Measurements from ENCODE around the gene ZBTB34.

DNA sequence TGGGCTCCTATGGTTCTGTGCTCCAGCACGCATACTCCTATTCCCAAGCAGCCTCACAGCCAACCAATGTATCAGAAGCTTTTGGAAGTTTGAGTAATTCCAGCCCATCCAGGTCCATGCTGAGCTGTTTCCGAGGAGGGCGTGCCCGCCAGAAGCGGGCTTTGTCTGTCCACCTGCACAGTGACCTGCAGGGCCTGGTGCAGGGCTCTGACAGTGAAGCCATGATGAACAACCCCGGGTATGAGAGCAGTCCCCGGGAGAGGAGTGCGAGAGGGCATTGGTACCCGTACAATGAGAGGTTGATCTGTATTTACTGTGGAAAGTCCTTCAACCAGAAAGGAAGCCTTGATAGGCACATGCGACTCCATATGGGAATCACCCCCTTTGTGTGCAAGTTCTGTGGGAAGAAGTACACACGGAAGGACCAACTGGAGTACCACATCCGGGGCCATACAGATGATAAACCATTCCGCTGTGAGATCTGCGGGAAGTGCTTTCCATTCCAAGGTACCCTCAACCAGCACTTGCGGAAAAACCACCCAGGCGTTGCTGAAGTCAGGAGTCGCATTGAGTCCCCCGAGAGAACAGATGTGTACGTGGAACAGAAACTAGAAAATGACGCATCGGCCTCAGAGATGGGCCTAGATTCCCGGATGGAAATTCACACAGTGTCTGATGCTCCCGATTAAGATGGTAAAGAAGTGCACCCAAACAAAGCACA, 19.9 kb downstream of the ZBTB34 start:
- TF ChIP-seq, protein P1, sequence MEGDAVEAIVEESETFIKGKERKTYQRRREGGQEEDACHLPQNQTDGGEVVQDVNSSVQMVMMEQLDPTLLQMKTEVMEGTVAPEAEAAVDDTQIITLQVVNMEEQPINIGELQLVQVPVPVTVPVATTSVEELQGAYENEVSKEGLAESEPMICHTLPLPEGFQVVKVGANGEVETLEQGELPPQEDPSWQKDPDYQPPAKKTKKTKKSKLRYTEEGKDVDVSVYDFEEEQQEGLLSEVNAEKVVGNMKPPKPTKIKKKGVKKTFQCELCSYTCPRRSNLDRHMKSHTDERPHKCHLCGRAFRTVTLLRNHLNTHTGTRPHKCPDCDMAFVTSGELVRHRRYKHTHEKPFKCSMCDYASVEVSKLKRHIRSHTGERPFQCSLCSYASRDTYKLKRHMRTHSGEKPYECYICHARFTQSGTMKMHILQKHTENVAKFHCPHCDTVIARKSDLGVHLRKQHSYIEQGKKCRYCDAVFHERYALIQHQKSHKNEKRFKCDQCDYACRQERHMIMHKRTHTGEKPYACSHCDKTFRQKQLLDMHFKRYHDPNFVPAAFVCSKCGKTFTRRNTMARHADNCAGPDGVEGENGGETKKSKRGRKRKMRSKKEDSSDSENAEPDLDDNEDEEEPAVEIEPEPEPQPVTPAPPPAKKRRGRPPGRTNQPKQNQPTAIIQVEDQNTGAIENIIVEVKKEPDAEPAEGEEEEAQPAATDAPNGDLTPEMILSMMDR (IDR thresholded peaks at IDR 0.05) = no peak
- no peak for TF ChIP-seq POLR2A (IDR thresholded peaks at IDR 0.05)
